Stimulated activated CD8-positive, alpha-beta memory T cell treated with anti-CD3 and anti-CD28 coated beads, Interleukin-7, amount 100 ng/mL, for 24 hours (primary cell): ENCODE results near the gene SHOC1.
"Not testable (repeated sequence)": the region's sequence is repeated elsewhere in the genome, so short reads cannot be mapped to it uniquely, and the experiment has no call there.

ENCODE experiments used
- DNase-seq: peaks from one replicate; pipeline ENCODE4 v3.0.0-alpha.2; 2020; ENCODE audit warnings: low read depth

Gene SHOC1

DNA sequence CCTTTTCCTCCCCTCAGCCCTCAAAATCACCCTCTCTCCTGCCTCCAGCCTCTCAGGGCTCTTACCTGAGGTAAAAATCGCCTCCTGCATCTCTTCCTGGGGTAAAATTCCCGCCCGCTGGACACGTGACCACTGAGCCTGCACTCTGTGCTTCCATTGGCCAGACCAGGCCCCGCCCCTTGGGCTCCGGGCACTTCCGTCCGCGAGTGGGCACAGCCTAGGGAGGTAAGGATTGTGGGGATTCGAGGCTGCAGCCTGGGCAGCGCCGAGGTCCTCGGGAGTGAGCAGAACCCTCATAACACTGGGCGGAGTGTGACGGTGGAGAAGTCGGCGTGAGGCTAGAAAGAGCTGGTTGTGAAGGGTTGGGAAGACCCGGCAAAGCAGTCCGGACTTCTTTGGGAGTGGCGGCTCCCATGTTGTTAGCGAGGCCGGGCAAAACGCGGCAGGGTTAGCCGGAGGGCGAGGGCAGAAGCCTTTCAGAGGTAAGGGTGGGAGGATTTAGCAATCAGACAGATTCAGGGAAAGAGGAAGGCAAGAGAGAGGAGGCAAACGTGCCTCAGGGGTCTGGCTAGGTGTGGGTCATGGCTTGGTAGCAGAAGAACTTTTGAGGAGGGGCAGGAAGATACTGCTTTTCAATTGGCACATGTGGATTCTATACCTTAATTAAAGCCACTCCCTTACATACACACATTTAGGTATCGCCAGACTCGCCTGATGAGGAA is at the start of gene SHOC1:
TSS of gene SHOC1 (minus strand) at position 103 of the 722 bp plus-strand sequence. CDS start 3,519 bp downstream, outside the sequence.
- no peak for DNase-seq

DNA sequence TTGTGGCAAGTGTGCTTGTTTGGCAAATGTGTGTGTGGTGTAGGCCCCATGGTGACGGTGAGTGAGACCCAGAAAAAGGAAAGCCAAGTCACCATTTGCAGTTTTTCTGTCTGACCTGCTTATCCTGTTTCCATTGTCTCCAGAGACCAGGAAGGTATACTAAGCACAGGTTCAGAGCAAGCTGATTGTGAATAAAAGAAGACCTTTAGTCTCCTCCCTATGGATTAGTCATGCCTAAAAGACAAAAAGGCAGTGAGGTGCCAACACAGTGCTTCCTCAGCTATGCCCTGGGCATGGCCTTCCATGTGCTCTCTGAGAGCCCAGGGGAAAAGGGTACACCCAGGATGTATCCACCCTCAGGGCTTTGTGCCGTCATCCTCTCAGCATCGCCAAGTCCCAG is 49.2 kb upstream of the SHOC1 start:
- DNase-seq, result no peak

DNA sequence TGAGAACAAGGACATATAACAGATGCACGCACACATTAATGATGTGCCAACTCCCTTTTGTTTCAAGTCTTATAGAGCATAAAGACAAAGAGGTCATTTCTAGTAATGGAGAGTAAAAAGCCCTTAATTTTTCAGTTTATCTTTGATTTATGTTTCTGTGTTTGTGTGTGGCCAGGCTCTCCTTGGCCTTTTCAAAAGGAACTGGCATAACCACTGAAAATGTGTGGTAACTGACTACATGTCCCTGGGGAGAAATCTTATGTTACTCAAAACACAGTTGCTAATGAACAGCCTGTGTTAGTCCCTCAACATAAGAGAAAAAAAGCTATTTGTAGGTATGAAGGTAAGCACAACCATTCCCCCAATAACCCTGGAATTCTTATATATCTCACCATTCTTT is 47.6 kb upstream of the SHOC1 start:
- DNase-seq, result no peak

DNA sequence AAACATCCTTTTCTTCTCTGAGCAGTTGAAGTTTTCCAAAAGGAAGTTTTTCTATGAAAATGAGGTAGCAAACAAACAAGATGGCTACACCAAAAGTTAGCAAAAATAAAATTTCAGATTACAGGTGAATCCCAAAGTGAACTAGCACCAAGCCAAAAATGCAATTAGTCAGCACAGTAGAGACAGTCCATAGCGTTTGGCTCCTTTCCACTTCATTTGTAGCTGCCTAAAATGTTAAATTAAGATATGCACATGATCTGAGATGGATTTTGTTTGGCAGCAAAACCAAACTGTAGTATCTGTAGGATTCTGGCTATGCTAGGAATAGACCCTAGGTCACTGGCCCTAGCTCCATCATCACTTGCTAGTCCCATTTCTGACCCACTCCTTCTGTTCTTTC is 45.7 kb upstream of the SHOC1 start:
- no peak for DNase-seq

DNA sequence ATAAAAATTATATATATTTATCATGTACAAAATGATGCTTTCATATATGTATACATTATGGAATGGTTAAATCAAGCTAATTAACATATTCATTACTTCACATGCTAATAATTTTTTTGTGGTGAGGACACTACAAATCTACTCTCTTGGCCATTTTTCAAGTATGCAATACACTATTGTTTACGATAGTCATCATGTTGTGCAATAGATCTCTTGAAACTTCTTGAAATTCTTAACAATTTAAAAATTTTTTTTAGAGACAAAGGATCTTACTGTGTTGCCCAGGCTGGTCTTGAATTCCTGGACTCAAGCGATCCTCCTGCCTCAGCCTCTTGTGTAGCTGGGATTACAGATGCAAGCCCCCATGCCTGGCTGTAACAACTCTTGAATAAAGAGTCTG is 45.2 kb upstream of the SHOC1 start:
- DNase-seq, result no peak

DNA sequence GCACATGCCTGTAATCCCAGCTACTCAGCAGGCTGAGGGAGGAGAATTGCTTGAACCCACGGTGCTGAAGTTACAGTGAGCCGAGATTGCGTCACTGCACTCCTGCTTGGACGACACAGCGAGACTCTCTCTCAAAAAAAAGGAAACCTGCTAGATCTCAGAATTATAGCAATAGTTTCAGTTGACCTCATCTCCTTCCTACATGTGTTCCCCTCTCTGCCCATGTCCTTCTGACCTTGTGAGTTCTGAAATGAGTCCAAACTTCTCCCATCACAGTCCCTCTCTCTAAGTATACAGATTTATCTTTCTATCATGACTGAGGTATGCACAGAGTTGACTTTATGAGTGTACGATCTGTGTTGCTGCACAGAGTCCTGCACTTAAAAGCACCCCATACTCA is 44.6 kb upstream of the SHOC1 start:
- DNase-seq, result no peak

DNA sequence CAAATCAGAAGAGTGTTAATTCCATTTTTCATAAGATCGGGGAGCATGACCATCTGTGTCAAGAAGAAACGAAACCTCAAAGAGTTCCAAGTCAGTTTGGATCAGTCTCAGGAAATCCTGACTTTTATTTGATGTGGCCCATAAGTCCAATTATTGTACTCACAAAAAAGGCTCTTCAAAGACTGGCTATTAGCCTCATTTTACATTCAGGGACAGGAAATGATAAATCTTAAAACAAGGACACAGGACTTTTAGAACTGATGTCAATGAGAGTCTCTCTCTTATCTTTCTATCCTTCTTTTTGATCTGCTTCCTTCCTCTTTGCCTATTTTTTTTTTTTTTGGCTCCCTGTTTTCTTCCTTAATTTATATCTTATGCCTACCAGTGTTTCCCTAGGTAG is 43.7 kb upstream of the SHOC1 start:
- no peak for DNase-seq

DNA sequence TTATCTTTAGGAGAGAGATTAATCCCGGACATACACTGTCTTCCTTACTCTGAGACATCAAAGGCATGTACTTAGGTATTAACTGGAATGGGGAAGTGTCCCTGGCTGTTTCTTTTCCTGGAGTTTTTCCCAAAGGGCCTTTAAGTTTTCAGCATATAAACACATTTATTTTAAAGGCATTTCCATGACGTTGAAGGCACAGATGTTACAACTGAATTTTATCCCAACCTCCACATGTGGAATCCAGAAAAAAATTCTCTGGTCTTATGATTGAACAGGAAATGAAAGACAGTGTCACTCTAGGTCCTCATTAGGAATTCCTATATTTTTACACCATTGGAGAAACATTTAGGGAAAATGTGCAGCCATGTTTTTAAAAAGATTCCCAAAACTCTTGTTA is 41.6 kb upstream of the SHOC1 start:
- no peak for DNase-seq

DNA sequence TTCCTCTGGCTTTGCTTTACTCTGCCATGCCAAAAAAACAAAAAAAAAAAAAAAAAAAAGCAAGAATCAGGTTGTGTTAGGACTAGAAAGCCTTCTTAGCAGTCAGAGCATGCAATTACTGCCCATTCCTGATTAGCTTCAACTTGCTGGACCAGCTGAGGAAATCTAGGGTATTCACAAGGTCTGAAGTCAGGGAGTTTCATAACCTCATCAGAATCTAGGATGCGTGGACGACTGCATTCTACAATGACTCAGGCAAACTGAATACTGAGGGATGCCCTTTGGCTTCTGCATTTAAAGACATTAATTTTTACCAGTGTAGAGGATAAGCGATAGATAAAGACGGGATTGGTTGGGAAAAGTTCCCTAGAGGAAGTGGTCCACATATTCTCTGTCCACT is 39.2 kb upstream of the SHOC1 start:
- DNase-seq, result no peak

DNA sequence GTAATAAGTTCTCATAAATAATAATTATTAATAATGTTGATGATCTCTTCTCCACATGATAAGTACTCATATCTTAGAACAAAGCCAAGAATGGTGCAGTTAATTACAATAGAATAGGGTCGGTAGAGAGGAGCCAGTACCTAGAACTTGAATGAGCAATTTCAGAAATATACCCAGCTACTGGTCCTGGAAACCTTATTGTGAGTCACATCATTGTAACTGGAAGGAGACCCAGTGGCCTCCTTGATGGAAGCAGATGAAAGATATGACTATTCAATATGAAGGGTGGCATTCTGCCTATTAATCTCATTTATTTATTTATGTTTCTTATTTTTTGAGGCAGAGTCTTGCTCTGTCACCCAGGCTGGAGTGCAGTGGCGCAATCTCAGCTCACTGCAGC is 37.7 kb upstream of the SHOC1 start:
- no peak for DNase-seq

DNA sequence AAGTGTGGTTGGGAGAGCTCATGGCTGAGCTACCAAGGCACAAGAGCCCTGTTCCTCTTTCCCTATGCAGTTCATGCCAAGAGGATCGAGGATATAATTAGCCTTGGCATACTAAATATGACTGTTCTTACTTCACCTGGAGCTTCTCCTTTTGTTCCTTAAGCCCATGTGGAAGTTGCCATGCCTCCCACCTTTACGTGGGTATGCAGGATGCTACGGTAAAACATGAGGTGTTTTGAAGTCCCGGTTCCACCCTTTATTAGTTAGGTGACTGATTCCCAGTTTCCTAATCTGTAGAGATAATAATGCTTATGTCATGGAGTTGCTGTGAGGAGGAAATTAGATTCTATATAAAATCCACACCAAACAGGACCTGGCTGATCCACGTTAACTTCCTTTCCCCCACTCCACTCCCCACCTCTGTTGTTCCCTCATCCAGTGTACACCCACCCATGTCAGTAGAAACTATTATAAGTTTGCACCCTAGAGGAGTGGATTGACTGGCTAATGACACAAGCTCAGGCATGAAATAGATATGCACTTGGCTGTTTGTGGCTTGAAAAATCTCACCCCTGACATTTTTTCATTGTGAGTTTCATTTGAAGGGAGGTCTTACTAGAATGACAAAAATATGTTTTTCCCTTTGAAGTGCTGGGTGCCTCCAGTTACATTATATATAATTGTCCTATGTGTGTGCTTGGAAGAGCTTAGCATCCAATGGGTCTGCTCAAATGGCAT is 36.8 kb upstream of the SHOC1 start:
- no peak for DNase-seq

DNA sequence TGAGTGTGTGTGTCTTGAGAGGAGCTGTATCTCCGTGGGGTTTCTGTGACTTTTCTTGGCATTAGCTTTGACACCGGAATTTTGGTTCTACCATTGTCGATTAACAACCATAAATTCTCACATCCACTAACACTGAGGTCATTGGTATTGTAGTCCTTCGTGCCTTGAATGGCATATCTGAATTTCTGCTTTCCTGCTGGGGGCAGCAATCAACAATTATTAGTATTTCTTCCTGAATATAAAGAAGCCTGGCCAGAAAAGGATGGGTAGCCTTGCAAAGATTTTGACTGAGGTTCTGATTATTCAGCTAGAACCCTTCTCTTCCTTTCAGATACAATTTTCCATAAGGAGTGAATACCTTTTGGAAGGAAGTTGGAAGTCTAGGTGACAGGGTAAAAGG is 33.5 kb upstream of the SHOC1 start:
- DNase-seq, result no peak

DNA sequence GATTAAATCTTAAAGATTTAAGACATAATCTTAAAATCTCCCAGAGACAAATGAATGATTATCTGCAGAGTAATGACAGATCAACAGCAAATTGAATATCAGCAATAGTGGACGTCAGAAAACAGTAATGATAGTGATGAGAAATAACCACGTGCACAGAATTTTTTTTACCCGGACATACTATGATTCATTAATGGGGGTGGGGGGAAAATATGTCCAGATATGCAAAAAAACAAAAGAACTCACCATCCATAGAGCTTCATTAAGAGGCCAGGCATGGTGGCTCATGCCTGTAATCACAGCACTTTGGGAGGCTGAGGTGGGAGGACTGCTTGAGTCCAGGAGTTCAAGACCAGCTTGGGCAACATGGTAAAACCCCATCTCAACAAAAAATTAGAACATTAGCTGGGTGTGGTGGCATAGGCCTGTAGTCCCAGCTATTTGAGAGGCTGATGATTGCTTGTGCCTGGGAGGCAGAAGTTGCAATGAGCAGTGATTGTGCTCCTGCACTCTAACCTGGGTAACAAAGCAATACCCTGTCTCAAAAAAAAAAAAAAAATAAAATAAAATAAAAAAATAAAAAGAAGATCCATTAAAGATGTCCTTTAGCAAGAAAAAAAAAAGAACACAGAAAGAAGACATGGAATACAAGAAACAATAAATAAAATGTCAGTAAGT is 30.9 kb upstream of the SHOC1 start:
- DNase-seq, result no peak

DNA sequence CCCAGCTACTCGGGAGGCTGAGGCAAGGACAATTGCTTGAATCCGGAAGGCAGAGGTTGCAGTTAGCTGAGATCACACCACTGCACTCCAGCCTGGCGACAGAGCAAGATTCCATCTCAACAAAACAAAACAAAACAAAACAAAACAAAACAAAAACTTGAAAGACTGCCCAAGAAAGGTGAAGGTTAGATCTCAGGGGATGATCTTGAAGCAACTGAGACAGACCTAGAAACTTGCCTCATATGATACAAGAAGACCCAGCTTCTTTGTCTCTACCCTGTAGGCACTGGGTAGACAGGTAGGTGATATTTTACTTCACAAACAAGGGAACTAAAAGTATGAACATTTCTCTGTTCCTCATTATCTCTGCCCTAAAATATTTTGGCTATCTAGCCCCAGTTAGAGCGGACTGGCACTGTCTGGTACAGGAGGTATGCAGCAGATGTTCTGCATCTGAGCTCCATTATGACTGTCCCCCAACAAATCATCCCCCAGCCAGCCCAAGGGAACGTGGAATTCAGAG is 26.3 kb upstream of the SHOC1 start:
- no peak for DNase-seq

DNA sequence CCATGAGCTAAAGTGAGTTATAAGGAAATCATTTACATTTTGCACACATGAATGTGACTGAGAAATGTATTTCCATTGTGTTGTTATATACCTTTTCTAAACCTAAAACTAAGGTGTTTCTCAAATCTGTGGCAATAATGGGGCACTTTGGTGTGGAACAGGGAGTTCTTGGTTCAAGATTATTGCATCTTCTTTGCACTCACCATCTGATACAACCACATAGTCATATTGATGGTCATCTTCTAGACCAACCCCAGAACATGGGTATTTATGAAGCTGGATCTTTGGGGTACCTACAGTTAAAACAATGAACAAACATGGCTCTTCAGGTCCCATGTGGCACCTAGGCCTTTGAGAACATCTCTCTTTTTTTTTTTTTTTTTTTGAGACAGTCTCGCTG is 24.6 kb upstream of the SHOC1 start:
- DNase-seq, result no peak

DNA sequence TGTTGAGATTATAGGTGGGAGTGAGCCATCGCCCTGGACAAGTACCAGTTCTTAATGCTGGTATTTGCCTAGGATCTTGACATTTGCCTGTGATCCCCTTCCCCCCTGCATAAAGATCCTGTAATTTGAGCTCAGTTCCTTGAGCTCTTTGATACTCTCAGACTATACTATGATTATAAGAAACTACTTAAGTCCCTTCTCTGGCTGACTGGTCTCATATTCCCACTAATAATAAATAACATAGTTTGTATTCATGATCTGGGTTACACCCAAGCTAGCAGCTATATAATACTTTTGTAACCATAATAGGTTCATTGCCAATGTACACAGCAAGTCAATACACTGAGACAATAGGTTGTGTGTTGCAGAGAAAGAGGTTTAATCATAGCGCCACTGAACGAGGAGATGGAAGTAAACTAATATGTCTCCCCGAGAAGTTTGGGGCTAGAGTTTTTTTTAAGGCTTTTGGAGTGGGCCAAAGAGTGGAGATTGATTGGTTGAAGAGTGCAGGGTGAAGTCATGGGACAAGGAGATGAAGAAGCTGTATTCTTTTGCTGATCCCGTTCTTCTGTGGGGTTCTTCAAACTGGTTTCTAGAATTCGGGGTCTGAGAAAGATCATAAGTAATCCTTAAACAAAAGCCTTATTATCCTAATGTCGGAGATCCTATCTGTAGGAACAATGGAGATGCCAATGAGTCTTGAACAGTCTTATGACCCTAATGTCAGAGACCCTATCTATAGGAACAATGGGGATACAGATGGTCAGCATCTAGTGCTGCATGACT is 20.7 kb upstream of the SHOC1 start:
- DNase-seq, result no peak

DNA sequence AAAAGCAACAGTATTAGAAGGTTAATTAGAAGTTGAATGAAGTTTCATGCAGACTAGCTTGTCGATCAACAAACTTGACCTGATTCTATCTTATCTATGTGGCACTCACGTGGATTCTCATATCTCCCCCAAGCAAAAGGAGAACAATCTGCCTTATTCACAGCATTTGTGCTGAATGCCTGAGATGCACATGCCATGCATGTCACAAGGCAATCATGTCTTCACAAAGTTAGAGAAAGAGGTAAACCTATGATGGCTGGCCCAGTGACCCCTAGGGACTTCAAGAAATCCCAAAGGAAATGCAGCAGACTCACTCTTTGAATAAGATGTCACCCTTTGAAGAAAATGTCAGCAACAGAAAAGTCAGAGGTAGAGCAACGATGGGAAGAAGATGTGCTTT is 17.6 kb upstream of the SHOC1 start:
- no peak for DNase-seq

DNA sequence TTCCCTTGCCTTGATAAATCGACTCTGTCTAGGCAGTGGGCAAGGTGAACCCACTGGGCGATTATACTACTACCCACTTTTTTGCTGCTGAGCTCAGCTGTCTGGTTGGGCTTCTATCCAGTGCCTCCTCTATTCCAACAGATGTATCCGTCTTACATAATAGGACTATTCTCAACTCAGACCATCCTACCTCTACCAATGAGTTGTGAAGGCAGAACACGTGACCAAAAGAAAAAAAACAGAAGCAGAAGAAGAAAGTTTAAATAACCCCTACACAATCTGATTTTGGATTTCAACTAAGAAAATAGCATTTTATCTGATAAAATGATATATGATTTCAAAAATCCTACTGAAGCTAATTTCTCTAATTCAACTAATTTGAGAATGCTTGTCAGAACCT is 16.2 kb upstream of the SHOC1 start:
- DNase-seq, result no peak

DNA sequence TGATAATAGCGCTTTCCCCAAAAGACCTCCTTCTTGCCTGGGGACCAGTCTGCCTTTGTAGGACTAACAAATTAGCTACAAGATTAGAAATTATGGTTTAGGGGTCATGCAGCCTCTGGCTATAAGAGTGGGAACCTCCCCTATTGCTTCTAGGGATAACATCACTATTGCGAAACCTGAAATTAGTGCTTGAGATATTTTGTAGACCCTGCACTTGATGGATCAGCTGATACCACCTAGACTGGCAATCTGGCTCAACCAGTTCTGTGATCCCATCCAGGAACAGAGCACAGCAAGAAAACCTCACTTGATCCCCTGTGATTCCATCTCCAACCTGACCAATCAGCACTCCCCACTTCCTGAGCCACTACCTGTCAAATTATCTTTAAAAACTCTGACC is 15.7 kb upstream of the SHOC1 start:
- not testable (repeated sequence) for DNase-seq

DNA sequence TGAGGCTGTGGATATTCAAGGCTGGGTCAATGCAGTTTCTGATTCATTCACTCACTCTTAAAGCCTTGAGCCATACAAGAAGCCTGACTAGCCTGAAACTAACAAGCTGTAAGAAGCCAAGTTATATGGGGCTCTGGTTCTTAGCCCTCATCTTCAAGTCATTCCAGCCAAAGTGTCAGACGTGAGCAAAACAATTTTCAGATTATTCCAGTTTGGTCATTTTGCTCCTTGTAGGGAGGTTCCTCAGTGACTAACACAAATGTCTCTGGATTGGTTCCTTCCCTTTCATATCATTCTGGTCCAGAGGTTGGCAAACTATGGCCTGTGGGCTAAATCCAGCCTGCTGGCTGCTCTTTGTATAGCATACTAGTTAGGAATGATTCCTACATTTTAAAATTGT is 12.5 kb upstream of the SHOC1 start:
- DNase-seq, result no peak

DNA sequence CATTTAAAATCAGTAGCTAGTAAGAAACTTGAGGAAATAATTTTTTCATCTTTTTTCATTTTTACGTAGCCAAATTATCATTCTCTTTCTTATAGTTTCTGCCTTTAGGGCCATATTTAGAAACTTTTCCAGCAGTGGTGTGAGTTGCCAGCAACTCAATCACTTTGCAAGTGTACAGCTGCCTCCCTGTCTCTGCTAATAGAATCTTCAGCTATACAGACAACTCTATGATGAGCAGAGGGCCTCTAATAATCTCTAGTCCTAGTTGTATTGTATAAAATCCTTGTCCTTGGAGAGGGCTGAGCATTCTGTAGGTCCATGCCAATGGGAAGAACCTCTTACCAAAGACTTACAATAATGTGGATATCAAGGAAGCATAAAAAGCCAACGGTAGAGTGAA is 11.5 kb upstream of the SHOC1 start:
- DNase-seq, result no peak

DNA sequence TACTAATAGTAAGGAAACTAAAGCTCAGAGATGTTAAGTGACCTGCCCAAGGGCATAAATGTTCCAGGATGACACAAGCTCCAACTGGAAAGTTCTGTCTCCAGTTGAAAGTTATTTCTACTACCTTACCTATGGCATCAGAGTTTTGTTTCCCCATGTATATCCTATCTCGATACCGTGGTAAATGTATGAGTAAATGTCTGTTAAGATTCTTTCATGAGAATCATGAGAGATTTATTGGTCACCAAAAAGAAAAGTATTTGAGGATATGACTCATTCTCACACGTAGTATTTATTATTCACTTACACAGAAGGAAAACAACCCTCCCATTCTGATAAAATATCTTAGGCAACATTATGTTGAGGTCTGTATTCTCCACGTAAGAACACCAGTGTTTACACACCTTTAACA is 11.1 kb upstream of the SHOC1 start:
- no peak for DNase-seq
